Left hindlimb (tissue), 1 donor: ENCODE data around the gene FLII.
"Not testable (repeated sequence)": the region's sequence is repeated elsewhere in the genome, so short reads cannot be mapped to it uniquely, and the experiment has no call there.

Source experiments
- DNase-seq: peaks from one replicate; pipeline ENCODE4 v3.0.0-alpha.2; 2018

FLII gene

GRCh38 chr17:18258356-18259038, at the start of gene FLII:
FLII (minus strand) TSS chr17:18258738; CDS start chr17:18258690, 48 bp downstream.
- peak; percentile 63 for DNase-seq

- DNase-seq: not testable (repeated sequence)
Observed at GRCh38 chr17:18303206-18303605, 44.7 kb upstream of the FLII start.

GRCh38 chr17:18300725-18301480, 42.4 kb upstream of the FLII start:
- DNase-seq: no peak

GRCh38 chr17:18298061-18298460, 39.5 kb upstream of the FLII start:
- not testable (repeated sequence) for DNase-seq

- DNase-seq: no peak
Observed at GRCh38 chr17:18291718-18292540, 33.4 kb upstream of the FLII start.

- no peak for DNase-seq
Observed at GRCh38 chr17:18285296-18285695, 26.8 kb upstream of the FLII start.

GRCh38 chr17:18281788-18282187, 23.2 kb upstream of the FLII start:
- no peak for DNase-seq

- no peak for DNase-seq
Observed at GRCh38 chr17:18280766-18281371, 22.3 kb upstream of the FLII start.

- DNase-seq: no peak
Observed at GRCh38 chr17:18280249-18280648, 21.7 kb upstream of the FLII start.

GRCh38 chr17:18278867-18279266, 20.3 kb upstream of the FLII start:
- DNase-seq: no peak

- no peak for DNase-seq
Observed at GRCh38 chr17:18277076-18277475, 18.5 kb upstream of the FLII start.

GRCh38 chr17:18270046-18270931, 11.8 kb upstream of the FLII start:
- no peak for DNase-seq

- no peak for DNase-seq
Observed at GRCh38 chr17:18267927-18268711, 9.6 kb upstream of the FLII start.

GRCh38 chr17:18267366-18267765, 8.8 kb upstream of the FLII start:
- DNase-seq: no peak

GRCh38 chr17:18263885-18264682, 5.5 kb upstream of the FLII start:
- DNase-seq: no peak

GRCh38 chr17:18262641-18263040, 4.1 kb upstream of the FLII start:
- peak; percentile 26 for DNase-seq

GRCh38 chr17:18262111-18262510, 3.6 kb upstream of the FLII start:
- DNase-seq: no peak

- DNase-seq: peak; percentile 26
Observed at GRCh38 chr17:18261659-18262058, 3.1 kb upstream of the FLII start.

GRCh38 chr17:18261146-18261515, 2.6 kb upstream of the FLII start:
- peak; percentile 32 for DNase-seq
